T-helper 22 cell (primary cell): ENCODE data around the gene CEP131.

Experiments used
- DNase-seq: peaks from one replicate; pipeline ENCODE4 v3.0.0-alpha.2; 2020; ENCODE audit warnings: low read depth

The CEP131 gene

GRCh38 chr17:81251709-81252301 lies 29.0 kb upstream of the CEP131 start:
- DNase-seq, result no peak

- DNase-seq, result no peak
Observed at GRCh38 chr17:81251094-81251708, 28.4 kb upstream of the CEP131 start.

- no peak for DNase-seq
Observed at GRCh38 chr17:81250286-81251093, 27.7 kb upstream of the CEP131 start.

- no peak for DNase-seq
Observed at GRCh38 chr17:81249223-81250040, 26.7 kb upstream of the CEP131 start.

GRCh38 chr17:81248649-81249048 lies 25.9 kb upstream of the CEP131 start:
- DNase-seq, result no peak

- no peak for DNase-seq
Observed at GRCh38 chr17:81247339-81247990, 24.7 kb upstream of the CEP131 start.

GRCh38 chr17:81246679-81247338 lies 24.0 kb upstream of the CEP131 start:
- DNase-seq, result no peak

- DNase-seq, result no peak
Observed at GRCh38 chr17:81246343-81246670, 23.5 kb upstream of the CEP131 start.

- DNase-seq, result no peak
Observed at GRCh38 chr17:81245665-81246342, 23.0 kb upstream of the CEP131 start.

GRCh38 chr17:81245024-81245664 lies 22.4 kb upstream of the CEP131 start:
- no peak for DNase-seq

GRCh38 chr17:81244358-81245023 lies 21.7 kb upstream of the CEP131 start:
- DNase-seq, result no peak

GRCh38 chr17:81243333-81243664 lies 20.5 kb upstream of the CEP131 start:
- no peak for DNase-seq

GRCh38 chr17:81242421-81243332 lies 19.9 kb upstream of the CEP131 start:
- DNase-seq, result no peak

GRCh38 chr17:81241648-81242420 lies 19.1 kb upstream of the CEP131 start:
- no peak for DNase-seq

GRCh38 chr17:81241203-81241602 lies 18.4 kb upstream of the CEP131 start:
- no peak for DNase-seq

GRCh38 chr17:81240761-81241160 lies 18.0 kb upstream of the CEP131 start:
- DNase-seq, result no peak

GRCh38 chr17:81239714-81240555 lies 17.2 kb upstream of the CEP131 start:
- DNase-seq, result no peak
